H9 (cell line): Measurements from ENCODE around the gene PCED1A. TPM values are rescaled to one million over a fixed set of nuclear protein-coding genes. Genes with fewer than 3 reads are reported as not detected.
A peak's percentile ranks its signal among the peaks of the same experiment; 100 is the strongest.

Experiments
- DNase-seq: peaks from one replicate; pipeline ENCODE4 v3.0.0-alpha.2; 2017
- H2AFZ ChIP-seq: one replicate; pipeline ENCODE4 v1.6.1; 2013; ENCODE audit warnings: mild to moderate bottlenecking, low read length, control low read depth, moderate library complexity
- H2AK5ac ChIP-seq: 2 replicates; pipeline ENCODE4 v1.6.1; 2013; ENCODE audit warnings: low read length, control low read depth, mixed read lengths; ENCODE audit not compliant: insufficient read length
- H2BK120ac ChIP-seq: one replicate; pipeline ENCODE4 v1.6.1; 2013; ENCODE audit warnings: low read depth, mild to moderate bottlenecking, low read length, control low read depth, inconsistent platforms; ENCODE audit not compliant: poor library complexity, severe bottlenecking
- H2BK12ac ChIP-seq: 2 replicates; pipeline ENCODE4 v1.6.1; 2013; ENCODE audit warnings: low read length, control low read depth, mixed read lengths, low read depth; ENCODE audit not compliant: insufficient read length
- H2BK15ac ChIP-seq: 2 replicates; pipeline ENCODE4 v1.6.1; 2013; ENCODE audit warnings: low read depth, low read length, control low read depth
- H2BK20ac ChIP-seq: one replicate; pipeline ENCODE4 v1.6.1; 2013; ENCODE audit warnings: low read depth, mild to moderate bottlenecking, low read length, control low read depth, inconsistent platforms; ENCODE audit not compliant: poor library complexity, severe bottlenecking
- H2BK5ac ChIP-seq: 2 replicates; pipeline ENCODE4 v1.6.1; 2013; ENCODE audit warnings: low read length, control low read depth, mixed read lengths; ENCODE audit not compliant: insufficient read length
- H3K14ac ChIP-seq: 2 replicates; pipeline ENCODE4 v1.6.1; 2013; ENCODE audit warnings: low read length, control low read depth; ENCODE audit not compliant: insufficient read depth
- H3K18ac ChIP-seq: 2 replicates; pipeline ENCODE4 v1.6.1; 2013; ENCODE audit warnings: low read depth, mild to moderate bottlenecking, mixed read lengths, low read length, control low read depth; ENCODE audit not compliant: insufficient read length
- H3K23ac ChIP-seq: 2 replicates; pipeline ENCODE4 v1.6.1; 2013; ENCODE audit warnings: low read length, control low read depth, mixed read lengths, low read depth; ENCODE audit not compliant: insufficient read length
- H3K23me2 ChIP-seq: 2 replicates; pipeline ENCODE4 v1.6.1; 2013; ENCODE audit warnings: low read depth, mild to moderate bottlenecking, mixed read lengths, low read length, control low read depth; ENCODE audit not compliant: insufficient read length, poor library complexity, severe bottlenecking
- H3K27ac ChIP-seq: 2 replicates; pipeline ENCODE4 v1.5.1; 2013; ENCODE audit warnings: low read length, control low read depth, mixed read lengths, low read depth; ENCODE audit not compliant: insufficient read length
- H3K27me3 ChIP-seq: 2 replicates; pipeline ENCODE4 v1.6.1; 2013; ENCODE audit warnings: low read length, control low read depth, inconsistent platforms; ENCODE audit not compliant: insufficient read depth
- H3K4ac ChIP-seq: 2 replicates; pipeline ENCODE4 v1.6.1; 2013; ENCODE audit warnings: low read depth, mild to moderate bottlenecking, control low read depth, inconsistent platforms, low read length, moderate library complexity
- H3K4me1 ChIP-seq: 2 replicates; pipeline ENCODE4 v1.6.1; 2013; ENCODE audit warnings: low read length, control low read depth, inconsistent platforms; ENCODE audit not compliant: insufficient read depth
- H3K4me2 ChIP-seq: 2 replicates; pipeline ENCODE4 v1.6.1; 2013; ENCODE audit warnings: low read length, control low read depth, mixed read lengths; ENCODE audit not compliant: insufficient read length, insufficient read depth
- H3K56ac ChIP-seq: 2 replicates; pipeline ENCODE4 v1.6.1; 2013; ENCODE audit warnings: low read depth, mild to moderate bottlenecking, mixed read lengths, low read length, control low read depth; ENCODE audit not compliant: insufficient read length
- H3K79me1 ChIP-seq: 2 replicates; pipeline ENCODE4 v1.6.1; 2013; ENCODE audit warnings: low read depth, mild to moderate bottlenecking, moderate library complexity, low read length, control low read depth, inconsistent platforms; ENCODE audit not compliant: insufficient read depth, poor library complexity, severe bottlenecking
- H3K79me2 ChIP-seq: 2 replicates; pipeline ENCODE4 v1.6.1; 2013; ENCODE audit warnings: low read length, control low read depth, inconsistent platforms; ENCODE audit not compliant: insufficient read depth
- H3K9ac ChIP-seq: 2 replicates; pipeline ENCODE4 v1.6.1; 2013; ENCODE audit warnings: low read length, control low read depth, mixed read lengths; ENCODE audit not compliant: insufficient read length; ENCODE audit errors: extremely low read depth
- H3K9me3 ChIP-seq: one replicate; pipeline ENCODE4 v1.6.1; 2013; ENCODE audit warnings: low read depth, low read length, inconsistent platforms; ENCODE audit not compliant: control insufficient read depth
- H3T11ph ChIP-seq: one replicate; pipeline ENCODE4 v1.6.1; 2013; ENCODE audit warnings: mild to moderate bottlenecking, low read length, control low read depth, inconsistent platforms
- H4K20me1 ChIP-seq: one replicate; pipeline ENCODE4 v1.6.1; 2013; ENCODE audit not compliant: control insufficient read depth, insufficient read length, insufficient read depth
- H4K5ac ChIP-seq: 2 replicates; pipeline ENCODE4 v1.6.1; 2013; ENCODE audit warnings: low read depth, mild to moderate bottlenecking, mixed read lengths, low read length, control low read depth; ENCODE audit not compliant: insufficient read length
- H4K8ac ChIP-seq: replicated peaks from 2 replicates; pipeline ENCODE4 v1.6.1; 2013; ENCODE audit warnings: low read length, control low read depth, mixed read lengths, low read depth; ENCODE audit not compliant: insufficient read length
- H4K91ac ChIP-seq: 2 replicates; pipeline ENCODE4 v1.6.1; 2013; ENCODE audit warnings: low read depth, mild to moderate bottlenecking, moderate library complexity, mixed read lengths, low read length, control low read depth; ENCODE audit not compliant: insufficient read length
- H3K27ac Mint-ChIP-seq, 3 experiments: 2 replicates in 2 of 3; 3 replicates in 1 of 3; pipeline ENCODE4 v1.8.0; 2020 to 2021; ENCODE audit warnings: mixed read lengths in 3 of 3, mild to moderate bottlenecking in 1 of 3, moderate library complexity in 1 of 3
- H3K27me3 Mint-ChIP-seq: 2 replicates; pipeline ENCODE4 v1.8.0; 2021; ENCODE audit warnings: low read depth, mild to moderate bottlenecking, moderate library complexity, mixed read lengths
- H3K36me3 Mint-ChIP-seq, 3 experiments: 2 replicates in 2 of 3; 3 replicates in 1 of 3; pipeline ENCODE4 v1.8.0; 2020 to 2021; ENCODE audit warnings: low read depth in 3 of 3, mixed read lengths in 3 of 3; ENCODE audit not compliant: insufficient read depth in 1 of 3
- H3K4me1 Mint-ChIP-seq, 2 experiments: 2 replicates each; pipeline ENCODE4 v1.8.0; 2020; ENCODE audit warnings: mixed read lengths in 2 of 2
- H3K4me3 Mint-ChIP-seq, 2 experiments: 2 replicates in 1 of 2; 3 replicates in 1 of 2; pipeline ENCODE4 v1.8.0; 2020 to 2021; ENCODE audit warnings: mild to moderate bottlenecking in 2 of 2, mixed read lengths in 2 of 2, moderate library complexity in 1 of 2
- H3K9me3 Mint-ChIP-seq, 2 experiments: 2 replicates in 1 of 2; 3 replicates in 1 of 2; pipeline ENCODE4 v1.8.0; 2020; ENCODE audit warnings: mild to moderate bottlenecking in 2 of 2, mixed read lengths in 2 of 2, moderate library complexity in 1 of 2
- CTCF ChIP-seq: fragments of 200-600 bp; sonication (generic); conservative IDR thresholded peaks from 3 replicates; pipeline ENCODE4 v1.8.0; 2021; ENCODE audit warnings: antibody characterized with exemption, mild to moderate bottlenecking
- WGBS: extraction: QIAGEN DNeasy Blood & Tissue Kit; methylation state at CpG from one replicate; pipeline ENCODE4 v1.1.7; 2013; ENCODE audit warnings: missing lambda C conversion rate, low lambda C conversion rate, mixed read lengths; ENCODE audit not compliant: insufficient read length; ENCODE audit errors: extremely low coverage; 5-methylcytosine and 5-hydroxymethylcytosine counted together
- total RNA-seq: library from RNA; stranded (reverse); gene quantifications from 2 replicates; pipeline ENCODE4 v1.2.1, GENCODE V29; 2021

PCED1A gene
- total RNA-seq, 1 experiment from 2014 or later, result 30.8 TPM

- H4K8ac ChIP-seq, result no peak within 1 kb of the TSS
- Mint-ChIP-seq H3K27ac (peak within 1 kb of the TSS in 2 of 3 experiments; percentile 8 to 50; a peak in 1 of 7 replicates), H3K27me3 (peaks cover 30% of the 10 kb centered on the region), H3K4me3 (no peak within 1 kb of the TSS), H3K9me3 (peaks cover 8 to 11% of the 10 kb centered on the region in 2 experiments; a peak in 4 of 5 replicates), H3K4me1 (peaks cover 9 to 10% of the 10 kb centered on the region in 2 experiments), H3K36me3 (no peaks in the 10 kb centered on the region; a peak in 1 of 7 replicates)
- H4K91ac ChIP-seq, result no peak within 1 kb of the TSS
- no peak within 1 kb of the TSS for H3K4ac ChIP-seq
- no peak within 1 kb of the TSS for H3K9ac ChIP-seq
- H3K4me1 ChIP-seq, result no peaks in the 10 kb centered on the region
- H2BK5ac ChIP-seq, result no peak within 1 kb of the TSS
- H2BK15ac ChIP-seq, result no peak within 1 kb of the TSS
- no peak within 1 kb of the TSS for H2BK20ac ChIP-seq
- no CpG with 5 or more reads among the region's 10 CpGs for WGBS
- no peaks in the 10 kb centered on the region for H3K9me3 ChIP-seq
- H3K27ac ChIP-seq, result no peak within 1 kb of the TSS
- H2AFZ ChIP-seq, result no peak within 1 kb of the TSS
- no peak within 1 kb of the TSS for H3K14ac ChIP-seq
- H3K27me3 ChIP-seq, result peaks cover 3% of the 10 kb centered on the region; the same call in 1 of the 2 replicates
- TF ChIP-seq CTCF, result no peak
- no peaks in the 10 kb centered on the region for H4K20me1 ChIP-seq
- H2BK120ac ChIP-seq, result no peak within 1 kb of the TSS
- H3K18ac ChIP-seq, result no peak within 1 kb of the TSS
- H3K56ac ChIP-seq, result no peak within 1 kb of the TSS
- H3K79me2 ChIP-seq, result no peaks in the 10 kb centered on the region
- H4K5ac ChIP-seq, result no peak within 1 kb of the TSS
- H2AK5ac ChIP-seq, result no peak within 1 kb of the TSS
- no peak within 1 kb of the TSS for H3T11ph ChIP-seq
- no peak within 1 kb of the TSS for H3K23ac ChIP-seq
- H2BK12ac ChIP-seq, result no peak within 1 kb of the TSS
- H3K4me2 ChIP-seq, result no peak within 1 kb of the TSS
- H3K23me2 ChIP-seq, result peaks cover 6% of the 10 kb centered on the region
- no peak for DNase-seq
- H3K79me1 ChIP-seq, result no peaks in the 10 kb centered on the region
Measured at GRCh38 chr20:2816030-2816582, 24.3 kb downstream of the PCED1A start, which contains the start of gene TMEM239. TSS of gene TMEM239 (plus strand) at chr20:2816364. CDS start at chr20:2816555, 191 bp downstream.
